ENCODE results near the gene SPINK9.

The SPINK9 gene

DNA sequence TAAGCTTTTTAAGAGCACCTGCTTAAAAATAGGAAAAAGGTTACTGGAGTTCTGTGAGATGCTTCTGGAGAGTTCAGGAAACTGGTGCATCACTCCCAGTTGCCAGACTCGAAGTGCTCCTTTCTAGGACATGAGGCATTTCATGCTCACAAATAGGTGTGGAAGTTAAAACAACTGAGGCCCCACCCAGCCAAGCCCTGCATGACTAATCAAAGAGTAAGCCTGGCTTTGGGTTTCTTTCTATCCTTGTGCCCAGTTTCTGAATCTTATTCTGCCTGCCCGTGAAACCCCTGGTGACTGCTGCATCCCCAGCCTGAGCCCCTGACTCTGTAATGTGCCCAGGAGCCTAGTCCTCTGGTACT lies 7.7 kb downstream of the SPINK9 start:
- no peak for DNase-seq (ENCODE audit: insufficient read length, low spot score)
- FAIRE-seq = no peak
- TF ChIP-seq CTCF (IDR thresholded peaks at IDR 0.05; ENCODE audit: insufficient read depth, missing control alignments) = no peak

DNA sequence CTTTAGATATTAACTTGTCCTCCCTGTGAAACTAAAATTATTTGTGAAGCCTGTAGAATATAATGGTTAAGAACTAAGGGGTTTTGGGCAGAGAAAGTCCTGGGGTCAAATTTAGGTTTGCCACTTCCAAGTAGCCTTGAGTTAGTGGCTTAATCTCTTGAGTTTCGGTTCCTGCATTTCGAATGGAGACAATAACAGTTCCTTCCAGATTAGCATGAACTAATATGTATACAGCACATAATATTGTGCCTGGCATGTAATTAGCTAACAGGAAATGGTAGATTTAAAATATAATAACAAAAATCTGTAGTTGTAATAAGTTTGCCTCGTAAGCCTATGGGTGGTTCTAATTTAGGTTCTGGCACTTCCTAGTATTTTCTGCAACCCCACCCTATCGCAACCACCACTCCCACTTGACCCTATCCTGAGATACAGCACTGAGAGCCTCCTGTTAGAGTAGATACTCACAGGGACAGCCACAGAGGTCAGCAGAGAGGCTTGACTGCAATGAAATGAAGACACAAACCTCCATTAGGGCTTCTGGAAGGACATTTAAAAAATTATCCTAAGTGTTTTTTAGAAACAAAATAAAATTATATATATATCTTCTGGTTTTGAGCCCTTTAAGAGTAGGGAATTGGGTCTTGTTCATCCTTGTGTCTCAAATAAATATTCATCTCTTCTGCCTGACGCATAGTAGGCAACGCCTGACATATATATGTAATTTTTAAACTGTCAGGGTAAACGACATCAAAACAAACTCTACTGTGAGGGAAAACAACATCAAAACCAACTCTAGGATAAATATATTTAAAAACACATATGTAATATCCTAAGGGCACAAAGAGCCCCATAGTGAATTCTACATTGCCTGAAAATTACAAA lies 8.5 kb downstream of the SPINK9 start:
- no peak for FAIRE-seq
- DNase-seq (ENCODE audit: insufficient read length, low spot score) = no peak
- TF ChIP-seq CTCF (IDR thresholded peaks at IDR 0.05; ENCODE audit: insufficient read depth, missing control alignments) = no peak

- no peak for TF ChIP-seq CTCF (IDR thresholded peaks at IDR 0.05; ENCODE audit: insufficient read depth, missing control alignments)
- no peak for FAIRE-seq
Measured at GRCh38 chr5:148347706-148348105, 12.3 kb downstream of the SPINK9 start.

GRCh38 chr5:148352696-148353095 lies 17.3 kb downstream of the SPINK9 start:
- no peak for FAIRE-seq
- DNase-seq (ENCODE audit: insufficient read length, low spot score) = no peak
- no peak for TF ChIP-seq CTCF (IDR thresholded peaks at IDR 0.05; ENCODE audit: insufficient read depth, missing control alignments)

More at GRCh38 chr5:148347706-148348105, 12.3 kb downstream of the SPINK9 start:
- no peak for DNase-seq (ENCODE audit: insufficient read length, low spot score)

DNA sequence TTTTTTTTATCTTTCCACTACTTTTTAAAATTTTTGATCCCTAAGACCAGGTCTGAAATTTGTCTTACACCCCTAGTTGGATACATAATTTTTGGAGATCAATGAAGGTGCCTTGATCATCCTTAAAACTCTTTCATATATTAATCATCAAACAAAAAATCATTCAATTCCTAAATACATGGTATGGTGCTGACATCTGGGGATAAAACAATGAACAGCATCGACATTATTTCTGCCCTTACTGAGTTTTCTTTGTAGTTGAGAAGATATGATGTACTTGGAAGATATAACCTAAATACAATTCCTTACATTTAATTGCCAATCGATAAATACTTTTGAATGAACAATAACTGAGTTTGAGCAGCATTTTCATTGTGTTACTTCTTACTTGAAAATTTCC lies 18.3 kb downstream of the SPINK9 start:
- no peak for DNase-seq (ENCODE audit: insufficient read length, low spot score)
- no peak for TF ChIP-seq CTCF (IDR thresholded peaks at IDR 0.05; ENCODE audit: insufficient read depth, missing control alignments)
- FAIRE-seq = no peak

DNA sequence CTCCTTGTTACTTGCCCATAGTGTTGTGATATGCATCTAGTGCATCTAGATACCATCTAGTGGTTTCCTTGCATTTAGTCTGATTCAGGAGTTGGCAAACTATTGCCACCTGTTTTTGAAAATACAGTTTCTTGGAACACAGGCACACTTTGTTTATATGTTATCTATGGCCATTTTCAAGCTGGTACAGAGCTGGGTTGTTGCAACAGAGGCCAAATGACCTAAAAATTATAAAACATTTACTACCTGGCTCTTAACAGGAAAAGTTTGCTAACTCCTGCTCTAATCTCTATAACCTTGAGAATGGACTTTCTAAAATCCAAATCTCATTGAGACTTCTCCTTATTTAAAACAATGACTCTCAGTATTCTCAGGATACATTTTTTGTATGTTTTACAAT lies 29.0 kb downstream of the SPINK9 start:
- DNase-seq (ENCODE audit: insufficient read length, low spot score) = no peak
- no peak for TF ChIP-seq CTCF (IDR thresholded peaks at IDR 0.05; ENCODE audit: insufficient read depth, missing control alignments)
- FAIRE-seq = no peak

DNA sequence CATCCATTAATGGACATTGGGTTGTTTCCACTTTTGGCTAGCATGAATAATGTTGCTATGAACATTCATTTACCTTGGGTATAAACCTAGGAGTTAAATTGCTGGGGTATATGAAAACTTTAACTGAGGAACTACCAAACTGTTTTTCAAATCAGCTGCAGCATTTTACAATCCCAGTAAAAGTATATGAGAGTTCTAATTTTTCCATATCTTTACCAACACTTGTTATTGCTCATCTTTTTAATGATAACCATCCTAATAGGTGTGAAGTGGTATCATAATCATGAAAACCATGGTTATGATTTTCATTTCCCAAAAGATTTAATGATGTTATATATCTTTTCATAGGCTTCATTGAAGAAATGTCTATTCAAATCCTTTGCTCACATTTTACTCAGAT lies 32.9 kb downstream of the SPINK9 start:
- no peak for FAIRE-seq
- DNase-seq (ENCODE audit: insufficient read length, low spot score) = no peak
- no peak for TF ChIP-seq CTCF (IDR thresholded peaks at IDR 0.05; ENCODE audit: insufficient read depth, missing control alignments)

Data from D721Med (cell line).